ENCODE data around the gene ANKRD34B.
"Not testable (repeated sequence)": the region's sequence is repeated elsewhere in the genome, so short reads cannot be mapped to it uniquely, and the experiment has no call there.

The ANKRD34B gene

GRCh38 chr5:80569961-80570786 lies at the start of gene ANKRD34B:
Gene ANKRD34B, minus strand, starts transcription at chr5:80570280. Its CDS starts 10,261 bp downstream, at chr5:80560019.
- no peak for DNase-seq

- no peak for DNase-seq
Measured at GRCh38 chr5:80619086-80619485, 49.0 kb upstream of the ANKRD34B start.

- no peak for DNase-seq
Measured at GRCh38 chr5:80618438-80618837, 48.4 kb upstream of the ANKRD34B start.

DNA sequence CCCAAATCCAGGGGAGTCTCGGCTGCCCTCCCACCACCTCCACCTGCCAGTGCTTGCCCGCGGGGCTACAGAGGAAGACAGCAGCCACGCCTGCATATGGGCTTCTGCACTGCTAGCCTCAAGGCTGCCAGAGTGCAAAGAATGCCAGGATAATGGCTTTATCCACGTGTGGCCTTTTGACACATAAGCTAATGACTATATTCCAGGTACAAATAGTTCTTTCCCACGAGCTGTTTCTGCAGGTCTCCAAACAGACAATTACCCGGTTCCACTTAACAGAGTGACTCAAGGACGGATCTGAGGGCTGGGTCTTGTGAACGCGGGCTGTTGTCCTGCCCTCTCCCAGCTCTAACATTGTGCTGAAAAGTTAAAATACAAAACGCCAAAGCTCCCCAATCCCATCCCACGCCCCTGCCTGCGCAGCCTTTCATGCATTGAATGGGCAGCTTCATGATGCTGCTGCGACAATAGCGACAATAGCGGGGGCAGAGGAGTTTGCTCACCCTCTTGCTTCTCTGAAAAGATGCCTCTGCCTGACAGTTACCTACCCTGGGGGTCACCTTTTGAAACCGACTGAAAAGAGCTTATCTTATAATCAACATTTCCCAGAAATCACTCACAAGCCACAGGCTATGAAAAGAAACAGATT lies 45.3 kb upstream of the ANKRD34B start:
- DNase-seq = no peak

- no peak for DNase-seq
Measured at GRCh38 chr5:80609692-80610091, 39.6 kb upstream of the ANKRD34B start.

DNA sequence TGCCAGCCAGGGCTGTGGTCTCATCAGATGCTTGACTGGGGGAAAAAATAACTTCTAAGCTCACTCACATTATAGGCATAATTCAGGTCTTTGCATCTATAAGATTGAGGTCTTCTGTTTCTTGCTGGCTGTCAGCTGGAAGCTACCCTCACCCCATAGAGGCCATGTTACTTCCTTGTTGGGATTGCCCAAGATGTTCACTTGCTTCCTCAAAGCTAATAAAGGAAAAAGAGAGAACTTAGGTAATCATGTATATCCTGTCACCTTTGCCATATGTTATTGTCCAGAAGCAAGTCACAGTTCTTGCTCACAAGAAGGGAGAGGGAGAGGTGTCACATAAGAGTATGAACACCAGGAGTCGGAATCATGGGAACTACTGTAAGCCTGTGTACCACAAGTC lies 38.7 kb upstream of the ANKRD34B start:
- no peak for DNase-seq

DNA sequence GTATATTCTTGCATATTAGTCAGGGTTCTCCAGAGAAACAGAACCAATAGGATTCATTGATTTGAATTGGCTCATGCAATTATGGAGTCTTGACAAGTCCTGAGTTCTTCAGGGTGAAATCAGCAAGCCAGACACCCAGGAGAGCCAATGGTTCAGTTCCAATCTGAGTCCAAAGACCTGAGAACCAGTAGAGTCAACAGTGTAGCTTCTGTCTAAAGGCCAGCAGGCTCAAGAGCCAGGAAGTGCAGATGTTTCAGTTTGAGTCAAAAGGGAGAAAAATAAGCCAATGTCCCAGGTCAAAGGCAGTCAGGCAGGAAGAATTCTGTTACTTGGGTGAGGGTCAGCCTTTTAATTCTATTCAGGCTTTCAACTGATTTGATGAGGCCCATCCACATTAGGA lies 37.8 kb upstream of the ANKRD34B start:
- no peak for DNase-seq

DNA sequence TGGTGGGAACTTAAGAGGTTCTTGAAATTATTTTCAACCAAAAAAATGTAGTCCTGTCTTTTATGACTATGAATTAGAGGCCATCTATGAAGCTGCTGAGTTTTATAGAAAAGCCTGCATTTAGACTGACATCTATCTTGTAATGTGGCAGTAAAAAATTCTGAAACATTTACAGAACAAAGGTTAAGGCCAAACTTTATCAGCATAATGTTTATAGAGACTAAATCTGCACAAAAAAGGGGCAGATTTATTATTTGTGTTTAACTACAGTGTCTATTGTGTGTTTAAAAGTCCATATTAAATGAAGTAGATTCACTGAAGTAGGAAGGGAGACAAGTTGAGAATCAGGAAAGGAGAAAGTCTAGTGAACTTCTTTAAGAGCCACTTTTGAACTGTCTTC lies 37.3 kb upstream of the ANKRD34B start:
- DNase-seq = no peak

- DNase-seq = no peak
Measured at GRCh38 chr5:80600943-80601693, 31.0 kb upstream of the ANKRD34B start.

DNA sequence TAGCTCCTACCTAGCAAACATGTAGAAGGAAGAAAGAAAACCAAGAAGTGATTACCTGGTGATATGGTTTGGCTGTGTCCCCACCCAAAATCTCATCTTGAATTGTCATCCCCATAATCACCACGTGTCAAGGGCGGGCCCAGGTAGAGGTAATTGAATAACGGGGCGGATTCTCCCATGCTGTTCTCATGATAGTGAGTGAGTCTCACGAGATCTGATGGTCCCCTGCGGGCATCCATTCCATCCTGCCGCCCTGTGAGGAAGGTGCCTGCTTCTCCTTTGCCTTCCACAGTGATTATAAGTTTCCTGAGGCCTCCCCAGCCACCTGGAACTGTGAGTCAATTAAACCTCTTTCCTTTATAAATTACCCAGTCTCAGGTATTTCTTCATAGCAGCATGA lies 27.4 kb upstream of the ANKRD34B start:
- DNase-seq = no peak

DNA sequence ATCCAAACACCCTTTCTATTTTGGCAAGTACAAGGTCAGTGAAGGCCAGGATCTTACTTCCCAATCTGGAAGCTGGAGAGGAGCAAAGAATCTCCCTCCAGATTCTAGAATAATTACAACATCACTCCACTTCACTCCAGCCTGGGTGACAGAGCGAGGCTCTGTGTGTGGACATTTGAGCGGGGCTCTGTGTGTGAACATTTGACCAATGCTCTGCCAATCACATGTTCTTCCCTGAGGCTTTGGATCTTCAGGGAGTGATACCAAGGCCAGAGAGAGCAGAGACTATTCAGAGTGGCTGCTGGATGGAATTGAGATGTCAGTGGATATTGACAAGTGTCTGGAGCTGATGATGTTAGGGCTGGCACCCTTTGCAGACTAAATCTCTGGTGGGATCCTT lies 24.7 kb upstream of the ANKRD34B start:
- DNase-seq = no peak

GRCh38 chr5:80592761-80593160 lies 22.7 kb upstream of the ANKRD34B start:
- DNase-seq = no peak

DNA sequence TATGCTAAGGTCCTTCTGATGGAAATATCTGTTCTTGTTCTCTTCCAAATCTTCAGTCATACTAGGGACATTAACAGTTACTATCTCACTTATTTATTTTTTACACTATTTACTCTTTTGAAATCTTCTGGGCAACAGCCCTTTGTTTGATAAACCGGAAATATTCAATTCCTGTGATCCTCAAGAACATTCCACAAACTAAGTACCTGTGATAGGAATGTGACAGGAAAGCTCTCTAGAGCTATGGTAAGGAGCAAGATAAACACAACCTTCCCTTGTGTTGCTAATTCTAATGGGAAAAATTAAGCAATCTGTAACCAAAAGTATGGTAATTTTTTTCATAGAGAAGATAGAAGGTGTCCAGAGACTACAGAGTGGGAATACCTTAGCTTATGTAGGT lies 22.0 kb upstream of the ANKRD34B start:
- no peak for DNase-seq

DNA sequence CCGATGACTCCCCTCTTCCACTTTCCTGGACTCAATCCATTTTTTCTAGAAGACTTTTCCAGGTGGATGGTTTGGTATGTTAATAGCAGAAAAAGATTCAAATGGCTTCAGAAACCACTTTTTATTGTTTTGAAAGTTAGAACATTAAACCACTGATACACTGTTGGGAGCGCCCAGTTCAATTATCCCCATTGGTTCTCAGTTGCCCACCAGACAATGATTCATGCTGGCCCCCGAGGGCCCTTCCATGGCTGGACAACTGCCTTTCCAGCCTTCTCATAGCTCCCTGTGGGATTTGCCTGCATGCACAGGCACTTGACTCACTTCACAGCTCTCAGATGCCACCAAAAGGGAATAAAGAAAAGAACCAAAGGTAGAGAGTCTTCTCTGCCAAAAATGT lies 21.3 kb upstream of the ANKRD34B start:
- DNase-seq = no peak

- DNase-seq = no peak
Measured at GRCh38 chr5:80590766-80591165, 20.7 kb upstream of the ANKRD34B start.

GRCh38 chr5:80588858-80589540 lies 18.9 kb upstream of the ANKRD34B start:
- no peak for DNase-seq

DNA sequence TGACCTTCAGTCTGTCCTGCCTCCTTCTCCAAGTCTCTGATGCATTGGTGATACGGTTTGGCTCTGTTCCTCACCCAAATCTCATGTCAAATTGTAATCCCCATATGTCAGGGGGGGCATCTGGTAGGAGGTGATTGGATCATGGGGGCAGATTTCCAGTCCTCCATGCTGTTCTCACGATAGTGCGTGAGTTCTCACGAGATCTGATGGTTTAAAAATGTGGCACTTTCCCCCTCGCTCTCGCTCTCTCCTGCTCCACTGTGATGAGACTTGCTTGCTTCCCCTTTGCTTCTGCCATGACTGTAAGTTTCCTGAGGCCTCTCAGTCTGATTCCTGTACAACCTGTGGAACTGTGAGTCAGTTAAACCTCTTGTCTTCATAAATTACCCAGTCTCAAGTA lies 14.7 kb upstream of the ANKRD34B start:
- no peak for DNase-seq

GRCh38 chr5:80580291-80580690 lies 10.2 kb upstream of the ANKRD34B start:
- not testable (repeated sequence) for DNase-seq

- DNase-seq = no peak
Measured at GRCh38 chr5:80579050-80579449, 9.0 kb upstream of the ANKRD34B start.

- no peak for DNase-seq
Measured at GRCh38 chr5:80577707-80578106, 7.6 kb upstream of the ANKRD34B start.

DNA sequence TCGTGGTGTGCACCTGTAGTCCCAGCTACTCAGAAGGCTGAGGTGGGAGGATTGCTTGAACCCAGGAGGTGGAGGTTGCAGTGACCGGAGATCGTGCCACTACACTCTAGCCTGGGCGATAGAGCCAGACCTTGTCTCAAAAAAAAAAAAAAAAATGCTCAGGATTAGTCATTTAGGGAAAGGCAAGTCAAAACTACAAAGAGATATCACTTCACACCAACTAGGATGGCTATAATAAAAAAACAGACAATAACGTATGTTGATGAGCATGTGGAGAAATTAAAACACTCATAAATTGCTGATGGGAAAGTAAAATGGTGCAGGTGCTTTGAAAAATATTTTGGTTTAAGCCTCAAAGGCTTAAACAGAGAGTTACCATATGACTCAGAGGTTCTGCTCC lies 6.3 kb upstream of the ANKRD34B start:
- no peak for DNase-seq

- DNase-seq = no peak
Measured at GRCh38 chr5:80573062-80573461, 3.0 kb upstream of the ANKRD34B start.
